GDM1 (cell line): ENCODE results near the gene IL2RA.

ENCODE experiments used
- DNase-seq: peaks from one replicate; lab custom pipeline; 2025; lab: John Stamatoyannopoulos, UW

The IL2RA gene

GRCh38 chr10:6038071-6038631, 24.0 kb downstream of the IL2RA start:
- DNase-seq: no peak

GRCh38 chr10:6037422-6037821, 24.7 kb downstream of the IL2RA start:
- DNase-seq: no peak

- DNase-seq: no peak
Measured at GRCh38 chr10:6036861-6037321, 25.3 kb downstream of the IL2RA start.

- no peak for DNase-seq
Measured at GRCh38 chr10:6035931-6036575, 26.1 kb downstream of the IL2RA start.

GRCh38 chr10:6035101-6035834, 26.9 kb downstream of the IL2RA start:
- no peak for DNase-seq

- no peak for DNase-seq
Measured at GRCh38 chr10:6034371-6034770, 27.8 kb downstream of the IL2RA start.

GRCh38 chr10:6033954-6034353, 28.2 kb downstream of the IL2RA start:
- no peak for DNase-seq

- no peak for DNase-seq
Measured at GRCh38 chr10:6030940-6031339, 31.2 kb downstream of the IL2RA start.

GRCh38 chr10:6030217-6030616, 31.9 kb downstream of the IL2RA start:
- DNase-seq: no peak

- DNase-seq: no peak
Measured at GRCh38 chr10:6027929-6028328, 34.2 kb downstream of the IL2RA start.

GRCh38 chr10:6025683-6026255, 36.4 kb downstream of the IL2RA start:
- no peak for DNase-seq

- no peak for DNase-seq
Measured at GRCh38 chr10:6024334-6024682, 37.9 kb downstream of the IL2RA start.

- DNase-seq: no peak
Measured at GRCh38 chr10:6023661-6024333, 38.4 kb downstream of the IL2RA start.

GRCh38 chr10:6022660-6023059, 39.5 kb downstream of the IL2RA start:
- DNase-seq: no peak

GRCh38 chr10:6020826-6021225, 41.3 kb downstream of the IL2RA start:
- DNase-seq: no peak

GRCh38 chr10:6019796-6020195, 42.4 kb downstream of the IL2RA start:
- no peak for DNase-seq

GRCh38 chr10:6019010-6019782, 43.0 kb downstream of the IL2RA start:
- no peak for DNase-seq

- DNase-seq: no peak
Measured at GRCh38 chr10:6018422-6018821, 43.7 kb downstream of the IL2RA start.

- DNase-seq: no peak
Measured at GRCh38 chr10:6017781-6018354, 44.3 kb downstream of the IL2RA start.

GRCh38 chr10:6014241-6014761, 47.9 kb downstream of the IL2RA start:
- DNase-seq: peak; percentile 20
